SKM-1 (cell line): Measurements from ENCODE around the gene AQP11.

ENCODE experiments used
- DNase-seq: peaks from one replicate; lab custom pipeline; 2025; ENCODE audit not compliant: unreplicated experiment; lab: John Stamatoyannopoulos, UW

The AQP11 gene

GRCh38 chr11:77656362-77656761, 66.6 kb downstream of the AQP11 start:
- DNase-seq, result no peak

GRCh38 chr11:77658213-77659013, 68.7 kb downstream of the AQP11 start:
- DNase-seq, result no peak
